ENCODE results near the gene DIS3L2.
A peak's percentile ranks its signal among the peaks of the same experiment; 100 is the strongest.

Gene DIS3L2

GRCh38 chr2:231961349-231962166 lies at the start of gene DIS3L2:
DIS3L2 (plus strand) TSS chr2:231961713; CDS start chr2:232014928, 53,215 bp downstream.
- peak; percentile 68 for DNase-seq (ENCODE audit: low spot score)

DNA sequence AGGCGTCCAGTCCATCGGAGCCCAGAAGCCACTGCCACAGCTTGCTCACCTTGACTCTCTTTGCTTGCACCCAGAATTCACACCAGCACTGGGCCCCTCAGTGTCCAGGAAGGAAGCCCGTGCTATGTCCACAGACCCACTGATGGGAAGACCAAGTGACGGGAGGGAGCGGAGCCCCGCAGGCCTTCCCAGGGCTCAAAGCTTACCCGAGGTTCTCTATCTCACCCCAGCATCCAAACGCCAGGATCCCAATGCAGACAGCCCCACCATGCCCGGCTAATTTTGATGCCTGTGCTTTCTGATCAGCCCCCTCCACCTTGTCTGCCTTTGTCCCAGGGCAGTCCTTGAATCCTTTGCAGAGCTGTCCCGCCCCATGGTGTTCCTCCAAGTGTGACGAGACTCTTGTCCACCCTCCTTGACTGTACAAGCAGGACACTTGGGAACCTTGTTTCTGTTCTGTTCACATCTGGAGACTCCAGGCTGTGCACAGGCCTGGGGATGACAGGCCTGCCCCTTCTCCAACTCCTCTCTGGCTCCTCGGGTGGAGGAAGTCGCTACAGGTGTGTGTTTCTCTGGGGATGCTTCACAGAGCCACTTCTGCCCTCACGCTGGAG lies 47.3 kb upstream of the DIS3L2 start:
- no peak for DNase-seq (ENCODE audit: low spot score)

DNA sequence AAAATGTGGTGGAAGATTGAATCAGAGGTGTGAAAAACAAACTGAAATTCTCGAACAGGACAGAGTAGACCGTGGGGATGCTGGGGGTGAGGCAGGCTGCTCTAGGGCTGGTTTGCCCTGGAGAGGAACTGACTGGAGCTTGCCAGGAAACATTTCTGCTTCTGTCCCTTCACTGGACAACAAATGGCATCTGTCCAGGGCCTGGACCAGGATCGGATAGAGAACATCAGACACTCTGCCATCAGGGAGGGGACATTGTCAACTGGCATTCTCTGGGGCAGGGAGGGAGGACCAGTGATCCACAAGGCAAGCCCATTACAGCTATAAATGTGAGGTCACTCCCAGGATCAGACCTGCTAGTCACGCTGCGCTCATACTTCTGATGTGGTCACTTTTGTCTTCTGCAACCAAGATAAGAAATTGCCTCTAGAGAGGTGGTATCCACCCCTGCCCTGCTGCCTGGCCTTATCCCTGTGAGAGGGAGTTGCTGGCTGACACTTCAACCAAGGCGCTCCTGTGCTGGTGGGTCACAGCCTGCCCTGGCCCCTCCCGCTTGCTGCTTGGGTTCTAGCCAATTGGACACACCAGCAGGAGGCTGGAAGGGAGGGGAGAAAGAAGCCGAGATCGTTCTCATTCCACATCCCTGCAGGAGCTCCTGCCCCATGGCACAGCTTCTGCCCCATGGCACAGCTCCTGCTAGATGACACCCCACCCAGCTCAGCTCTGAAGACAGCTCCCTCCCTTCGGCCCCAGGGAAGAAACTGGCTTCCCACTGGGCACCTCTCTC lies 44.0 kb upstream of the DIS3L2 start:
- DNase-seq (ENCODE audit: low spot score) = no peak

- no peak for DNase-seq (ENCODE audit: low spot score)
Observed at GRCh38 chr2:231918501-231919330, 42.8 kb upstream of the DIS3L2 start.

DNA sequence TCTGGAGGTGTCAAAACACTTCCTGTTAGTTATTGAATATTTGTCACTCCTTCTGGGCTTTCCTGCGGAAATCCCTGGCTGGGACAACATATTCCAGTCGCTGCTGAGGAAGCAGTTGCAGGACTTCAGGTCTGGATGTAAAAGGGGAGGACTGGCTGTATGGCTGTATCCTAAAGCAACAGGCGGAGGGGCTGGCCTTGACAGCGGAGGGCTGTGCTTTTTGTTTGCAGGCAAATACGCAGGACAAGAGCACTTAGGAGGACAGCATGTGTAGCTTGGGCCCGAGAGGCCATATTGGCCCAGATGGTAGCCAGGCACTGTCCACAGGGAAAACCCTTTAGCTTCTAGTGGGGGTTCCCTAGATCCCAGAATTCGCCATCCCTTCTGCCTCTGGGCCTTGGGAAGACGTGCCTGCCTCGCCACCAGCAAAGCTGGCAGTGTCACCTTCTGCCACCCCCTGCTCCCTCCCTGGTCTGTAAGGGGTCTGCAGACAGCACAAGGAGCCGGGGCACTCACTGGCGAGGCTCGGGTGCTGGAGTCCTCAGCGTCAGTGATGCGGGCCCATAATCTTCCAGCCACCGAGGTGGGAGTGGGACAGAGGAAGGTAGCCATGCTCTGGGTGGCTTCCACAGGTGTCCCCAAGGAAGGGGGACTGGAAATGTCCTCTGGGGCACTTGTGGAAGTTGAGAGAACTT lies 42.0 kb upstream of the DIS3L2 start:
- no peak for DNase-seq (ENCODE audit: low spot score)

DNA sequence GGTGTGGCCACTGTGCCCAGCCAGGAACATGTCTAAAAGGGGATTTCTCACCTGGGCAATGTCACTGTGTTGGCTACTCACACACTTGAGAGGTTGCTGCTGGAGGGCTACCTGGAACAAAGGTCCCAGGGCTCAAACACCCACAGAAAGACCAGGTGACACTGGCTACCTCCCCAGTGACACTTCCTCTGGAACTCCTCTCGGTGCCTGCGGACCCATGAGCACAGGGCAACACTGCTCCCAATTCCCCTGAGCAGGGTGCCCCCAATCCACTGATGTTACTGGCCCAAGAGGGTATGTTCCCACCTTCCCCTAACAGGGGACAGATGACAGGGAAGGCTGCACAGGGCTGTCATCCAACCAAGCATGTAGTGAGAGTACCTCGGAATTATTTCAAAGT lies 41.1 kb upstream of the DIS3L2 start:
- no peak for DNase-seq (ENCODE audit: low spot score)

- no peak for DNase-seq (ENCODE audit: low spot score)
Observed at GRCh38 chr2:231920795-231921194, 40.7 kb upstream of the DIS3L2 start.

DNA sequence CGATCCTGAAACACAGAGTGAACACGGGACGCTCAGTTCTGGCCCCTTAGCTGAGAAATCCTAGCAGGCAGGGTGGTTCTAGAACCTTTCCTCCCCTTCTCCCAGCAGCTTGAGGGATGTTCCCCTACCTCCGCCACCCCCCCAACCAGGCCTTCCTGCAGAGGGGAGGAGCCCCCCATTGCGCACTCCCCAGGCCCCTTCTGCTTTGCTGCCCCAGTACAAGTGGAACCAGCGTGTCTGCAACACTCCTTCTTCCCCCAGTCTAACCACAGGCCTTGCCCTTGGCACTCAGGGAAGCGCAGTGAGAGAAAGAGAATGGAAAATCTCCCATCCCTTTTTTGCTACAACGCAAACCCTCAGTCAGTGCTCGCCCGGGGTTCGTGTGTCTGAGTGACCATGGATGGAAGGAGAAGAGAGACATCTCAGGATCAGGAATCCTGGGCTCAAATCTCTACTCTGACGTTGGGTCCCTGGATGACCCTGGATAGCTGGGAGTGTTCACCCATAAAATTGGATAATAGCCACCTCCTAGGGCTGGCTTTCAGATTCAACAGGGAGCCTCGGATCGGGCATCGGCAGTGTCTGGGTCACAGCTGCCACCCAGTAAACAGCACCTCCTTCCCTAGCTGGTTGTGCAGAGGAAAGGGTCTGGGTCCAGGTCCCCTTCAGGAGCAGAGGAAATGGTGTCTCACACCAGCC lies 39.1 kb upstream of the DIS3L2 start:
- no peak for DNase-seq (ENCODE audit: low spot score)

DNA sequence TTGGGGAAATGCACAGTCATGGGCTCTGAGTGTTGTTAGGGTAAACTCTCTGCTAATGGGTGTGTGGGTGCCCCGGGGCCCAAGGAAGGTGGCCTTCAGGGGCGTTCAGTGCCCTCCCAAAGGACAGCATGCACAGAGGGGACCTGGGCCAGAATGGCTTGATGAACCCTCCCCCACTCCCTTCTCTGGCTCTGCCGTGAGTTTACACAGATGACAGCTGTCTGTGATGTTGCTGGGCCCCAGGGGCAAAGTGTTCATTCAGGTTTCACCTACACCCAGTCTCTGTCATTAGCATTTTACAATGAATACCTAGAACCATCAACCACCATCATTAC lies 38.5 kb upstream of the DIS3L2 start:
- no peak for DNase-seq (ENCODE audit: low spot score)

DNA sequence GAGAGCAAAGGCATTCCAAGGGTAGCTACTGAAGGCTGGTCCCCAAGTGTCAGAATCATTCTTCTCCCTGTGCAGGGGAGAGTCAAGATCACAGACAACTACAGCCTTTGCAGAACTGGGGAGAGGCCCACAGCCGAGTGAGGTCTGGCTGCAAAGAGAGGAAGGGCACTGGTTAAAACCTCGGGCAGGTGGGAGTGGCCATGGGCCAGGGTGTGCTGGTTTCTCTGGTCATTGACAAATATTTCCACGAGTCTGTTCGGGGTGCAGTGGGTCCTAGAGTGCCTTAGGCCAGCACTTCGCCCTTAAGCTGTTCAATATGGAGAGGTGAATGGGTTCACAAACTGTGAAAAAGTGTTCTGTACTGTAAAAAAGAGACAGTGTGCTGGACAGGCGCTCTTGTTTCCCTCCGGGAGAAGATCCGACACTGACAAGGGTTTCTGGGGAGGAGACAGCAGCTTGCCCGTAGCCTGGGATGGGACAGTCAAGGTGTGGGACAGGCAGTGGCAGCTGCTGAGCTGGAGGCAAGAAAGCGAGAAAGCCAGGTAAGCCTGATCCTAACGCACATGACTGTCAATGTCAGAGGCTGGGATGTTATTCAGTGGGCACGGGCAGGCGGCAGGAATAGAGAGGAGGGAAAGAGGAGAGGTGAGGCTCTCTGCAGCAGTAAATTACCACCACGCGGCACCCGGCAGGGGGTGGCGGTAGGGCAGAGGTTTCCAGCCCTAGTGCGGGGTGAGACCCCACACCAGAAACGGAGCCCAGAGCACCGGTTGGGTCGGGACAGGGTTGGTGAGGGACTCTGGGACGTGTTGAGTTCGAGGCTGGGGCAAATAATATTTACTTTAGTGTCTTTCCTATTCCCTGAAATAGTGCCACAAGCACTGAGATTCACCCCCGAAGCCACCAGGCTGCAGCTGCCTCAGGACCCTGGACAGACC lies 37.3 kb upstream of the DIS3L2 start:
- DNase-seq (ENCODE audit: low spot score) = no peak

GRCh38 chr2:231924889-231925275 lies 36.6 kb upstream of the DIS3L2 start:
- DNase-seq (ENCODE audit: low spot score) = no peak

- peak; percentile 56 for DNase-seq (ENCODE audit: low spot score)
Observed at GRCh38 chr2:231925303-231926179, 36.0 kb upstream of the DIS3L2 start.

- DNase-seq (ENCODE audit: low spot score) = no peak
Observed at GRCh38 chr2:231926180-231926741, 35.3 kb upstream of the DIS3L2 start, which contains the start of gene NPPC. NPPC (minus strand) TSS chr2:231926396; CDS start chr2:231926249, 147 bp downstream.

DNA sequence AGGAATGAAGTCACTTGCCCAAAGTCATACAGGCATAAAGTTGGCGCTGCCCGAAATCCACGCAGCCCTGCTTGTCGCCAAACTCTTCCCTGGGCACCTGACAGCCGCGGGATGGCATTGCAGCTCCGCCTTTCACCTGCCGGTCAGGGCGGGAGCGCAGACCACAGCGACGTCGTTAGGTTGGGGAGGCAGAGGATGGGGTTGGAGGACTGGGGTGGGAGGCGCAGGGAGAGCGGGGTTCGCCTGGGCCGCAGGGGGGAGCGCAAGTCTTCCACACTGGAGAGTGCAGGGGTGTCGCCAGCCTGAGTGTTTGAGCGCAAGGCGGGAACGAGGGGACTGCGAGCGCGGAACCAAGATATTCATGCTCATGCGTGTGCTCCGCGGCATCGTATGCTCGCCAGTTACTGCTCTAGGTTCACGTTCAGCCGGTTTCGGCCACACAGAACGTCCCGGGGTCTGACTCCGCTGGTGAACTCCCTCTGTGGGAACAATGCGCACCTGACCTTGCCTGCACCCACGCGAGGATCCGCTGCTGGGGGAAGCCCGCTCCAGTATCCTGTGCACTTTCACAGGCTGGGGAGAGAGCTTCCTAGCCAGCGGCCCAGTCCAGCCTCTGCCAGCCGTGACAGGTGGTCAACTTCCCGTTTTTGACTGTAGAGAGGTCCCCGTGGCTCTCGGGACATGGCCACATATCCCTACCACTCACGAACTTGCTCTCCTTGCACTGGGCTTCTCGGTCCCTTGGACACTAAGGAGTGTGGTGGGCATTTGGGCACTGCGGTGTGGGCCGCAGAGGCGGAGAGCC lies 34.5 kb upstream of the DIS3L2 start:
- no peak for DNase-seq (ENCODE audit: low spot score)

GRCh38 chr2:231927566-231927890 lies 34.0 kb upstream of the DIS3L2 start:
- DNase-seq (ENCODE audit: low spot score) = no peak

GRCh38 chr2:231928481-231928880 lies 33.0 kb upstream of the DIS3L2 start:
- DNase-seq (ENCODE audit: low spot score) = no peak

- no peak for DNase-seq (ENCODE audit: low spot score)
Observed at GRCh38 chr2:231928901-231929725, 32.4 kb upstream of the DIS3L2 start.

Measured in CD4-positive, alpha-beta T cell treated with Interleukin-6 at 100 ng/mL for 8 hours (primary cell).